HUES6 (cell line): ENCODE data around the gene TLX3.
A peak's percentile ranks its signal among the peaks of the same experiment; 100 is the strongest.

Source experiments
- H3K27ac ChIP-seq: 2 replicates; pipeline ENCODE4 v1.7.0; 2013; ENCODE audit warnings: low read depth, mild to moderate bottlenecking, low read length, inconsistent platforms
- H3K27me3 ChIP-seq: 2 replicates; pipeline ENCODE4 v1.6.1; 2013; ENCODE audit warnings: low read length; ENCODE audit not compliant: control insufficient read depth, insufficient read depth
- H3K36me3 ChIP-seq: 2 replicates; pipeline ENCODE4 v1.6.1; 2013; ENCODE audit warnings: low read length; ENCODE audit not compliant: control insufficient read depth, insufficient read depth
- H3K4me1 ChIP-seq: 2 replicates; pipeline ENCODE4 v1.6.1; 2013; ENCODE audit warnings: low read length; ENCODE audit not compliant: control insufficient read depth, insufficient read depth
- H3K4me3 ChIP-seq: 2 replicates; pipeline ENCODE4 v1.5.1; 2013; ENCODE audit warnings: low read depth, low read length
- H3K9ac ChIP-seq: one replicate; pipeline ENCODE4 v1.6.1; 2013; ENCODE audit warnings: mild to moderate bottlenecking, low read length
- H3K9me3 ChIP-seq: 2 replicates; pipeline ENCODE4 v1.6.1; 2013; ENCODE audit warnings: low read depth, low read length; ENCODE audit not compliant: control insufficient read depth, insufficient read depth

TLX3 gene

DNA sequence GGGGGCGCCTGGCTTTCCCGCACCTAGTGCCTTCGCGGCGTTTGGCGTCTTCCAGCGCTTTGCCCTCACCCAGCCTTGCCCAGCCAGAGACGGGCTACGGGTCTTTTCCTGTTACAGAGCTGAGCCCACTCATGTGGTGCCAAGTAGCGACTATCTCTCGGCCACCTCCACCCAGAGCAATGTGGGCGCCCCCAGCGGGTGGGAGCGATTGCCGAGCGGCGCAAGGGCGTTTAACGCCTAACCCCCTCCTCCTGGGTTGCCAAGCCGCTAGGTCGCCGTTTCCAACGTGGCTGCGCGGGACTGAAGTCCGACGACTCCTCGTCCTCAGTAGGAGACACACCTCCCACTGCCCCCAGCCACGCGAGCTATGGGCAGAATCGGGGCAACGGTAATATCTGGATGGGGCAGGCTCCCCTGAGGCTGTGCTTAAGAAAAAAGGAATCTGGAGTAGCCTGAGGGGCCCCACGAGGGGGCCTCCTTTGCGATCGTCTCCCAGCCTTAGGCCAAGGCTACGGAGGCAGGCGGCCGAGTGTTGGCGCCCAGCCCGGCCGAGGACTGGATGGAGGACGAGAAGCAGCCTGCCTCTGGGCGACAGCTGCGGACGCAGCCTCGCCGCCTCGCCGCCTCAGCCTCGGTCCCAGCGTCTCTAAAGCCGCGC lies 5.8 kb downstream of the TLX3 start:
- no peak overlapping the region for H3K27ac ChIP-seq
- H3K4me1 ChIP-seq: peaks cover 38% of the 10 kb centered on the region
- no peaks in the 10 kb centered on the region for H3K9me3 ChIP-seq
- peaks cover 100% of the 10 kb centered on the region for H3K27me3 ChIP-seq
- no peak overlapping the region for H3K9ac ChIP-seq
- H3K36me3 ChIP-seq: no peaks in the 10 kb centered on the region
- peak overlapping the region; percentile 18; the same call in 1 of the 2 replicates for H3K4me3 ChIP-seq

DNA sequence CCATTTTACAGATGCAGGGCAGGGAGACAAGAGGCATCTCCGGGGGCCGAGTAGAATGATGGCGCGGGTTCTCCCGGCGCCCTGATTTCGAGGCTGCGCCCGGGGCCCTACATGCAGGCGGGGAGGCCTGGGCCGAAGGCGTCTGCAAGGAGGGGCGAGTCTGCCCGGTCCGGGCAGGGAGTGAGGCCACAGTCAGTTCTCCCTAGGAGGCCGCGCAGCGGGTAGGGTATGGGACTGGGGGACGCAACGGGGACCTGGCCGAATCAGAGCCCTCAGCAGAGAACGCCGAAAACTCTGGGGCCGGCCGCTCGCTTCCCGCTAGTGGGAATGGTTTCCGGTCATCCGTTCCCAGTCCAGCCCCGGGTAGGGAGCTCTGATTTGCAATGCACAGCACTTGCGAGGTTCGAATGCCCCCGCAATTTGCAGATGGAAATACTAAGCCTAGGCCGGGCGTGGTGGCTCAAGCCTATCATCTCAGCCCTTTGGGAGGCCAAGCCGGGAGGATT lies 6.4 kb downstream of the TLX3 start:
- Histone ChIP-seq H3K4me3 (peak overlapping the region; percentile 18; the same call in 1 of the 2 replicates), H3K4me1 (peaks cover 38% of the 10 kb centered on the region), H3K9ac (no peak overlapping the region), H3K9me3 (no peaks in the 10 kb centered on the region), H3K36me3 (no peaks in the 10 kb centered on the region), H3K27me3 (peaks cover 100% of the 10 kb centered on the region), H3K27ac (no peak overlapping the region)

DNA sequence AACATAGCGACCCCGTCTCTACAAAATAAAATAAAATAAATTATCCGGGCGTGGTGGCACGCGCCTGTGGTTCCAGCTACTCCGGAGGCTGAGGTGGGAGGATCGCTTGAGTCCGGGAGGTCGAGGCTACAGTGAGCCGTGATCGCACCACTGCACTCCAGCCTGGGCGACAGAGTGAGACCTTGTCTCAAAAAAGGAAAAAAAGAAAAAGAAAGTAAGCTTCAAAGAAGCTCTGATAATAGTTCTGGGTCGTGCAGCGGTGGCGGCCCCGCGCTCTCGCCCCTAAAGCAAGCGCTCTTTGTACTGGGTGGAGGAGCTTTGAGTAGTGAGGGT lies 6.8 kb downstream of the TLX3 start:
- Histone ChIP-seq H3K4me3 (0 out of 2 replicates have a peak overlapping the region, but pooled peaks have one; percentile 18), H3K27me3 (peaks cover 100% of the 10 kb centered on the region), H3K4me1 (peaks cover 34% of the 10 kb centered on the region), H3K36me3 (no peaks in the 10 kb centered on the region), H3K9me3 (no peaks in the 10 kb centered on the region), H3K9ac (no peak overlapping the region), H3K27ac (no peak overlapping the region)

DNA sequence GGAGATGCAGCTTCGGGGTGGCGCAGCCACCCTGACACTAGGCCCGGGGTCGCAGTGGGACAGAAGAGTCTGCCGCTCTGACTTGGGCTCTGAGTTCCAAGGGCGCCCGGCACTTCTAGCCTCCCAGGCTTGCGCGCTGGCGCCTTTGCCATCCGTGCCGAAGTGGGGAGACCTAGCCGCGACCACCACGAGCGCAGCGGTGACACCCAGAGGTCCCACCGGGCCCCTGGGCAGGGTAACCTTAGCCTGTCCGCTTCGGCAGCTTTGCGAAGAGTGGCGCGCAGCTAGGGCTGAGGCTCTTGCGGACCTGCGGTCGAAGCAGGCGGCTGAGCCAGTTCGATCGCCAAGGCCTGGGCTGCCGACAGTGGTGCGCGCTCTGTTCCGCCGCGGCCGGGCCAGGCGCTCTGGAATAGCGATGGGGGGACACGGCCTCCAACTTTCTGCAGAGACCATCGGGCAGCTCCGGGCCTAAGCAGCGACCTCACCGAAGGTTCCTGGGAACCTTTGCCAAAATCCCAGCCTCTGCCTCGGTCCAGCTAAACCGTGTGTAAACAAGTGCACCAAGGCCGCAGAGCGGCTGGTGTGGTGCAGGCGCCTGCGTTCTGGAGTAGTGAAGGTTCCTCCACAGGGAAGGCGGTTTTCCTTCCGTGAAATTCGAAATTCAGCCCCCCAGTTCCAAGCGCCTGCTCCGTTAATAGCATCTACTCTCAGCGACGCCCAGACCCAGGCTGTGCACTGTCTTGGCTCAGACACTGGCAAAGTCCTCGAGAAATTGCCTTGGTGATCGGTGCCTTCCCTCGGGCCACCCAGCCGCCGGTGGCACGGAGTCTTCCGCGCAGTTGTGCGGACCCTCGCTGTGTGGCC lies 7.4 kb downstream of the TLX3 start:
- Histone ChIP-seq H3K36me3 (no peaks in the 10 kb centered on the region), H3K27me3 (peaks cover 100% of the 10 kb centered on the region), H3K4me3 (peak overlapping the region; percentile 25), H3K9ac (no peak overlapping the region), H3K4me1 (peaks cover 30% of the 10 kb centered on the region), H3K27ac (no peak overlapping the region), H3K9me3 (no peaks in the 10 kb centered on the region)

DNA sequence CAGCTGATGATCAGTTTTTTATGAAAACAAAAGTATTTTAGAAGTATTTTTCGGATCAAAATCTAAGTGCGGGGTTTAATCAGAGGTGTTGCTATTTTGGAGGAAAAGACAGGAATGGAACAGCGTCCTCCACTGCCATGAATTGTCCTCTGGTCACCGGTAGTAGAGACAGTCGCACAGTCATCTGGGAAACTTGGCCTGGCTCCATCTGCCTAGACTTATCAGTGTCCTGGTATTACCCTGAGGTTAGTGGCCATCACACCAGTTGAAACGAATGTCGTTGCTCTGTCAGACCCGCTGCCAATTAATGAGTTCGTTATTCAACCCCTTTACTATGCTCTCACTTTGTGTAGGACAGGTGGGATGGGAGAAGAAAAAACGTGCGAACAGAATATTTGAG lies 8.2 kb downstream of the TLX3 start:
- Histone ChIP-seq H3K27me3 (peaks cover 100% of the 10 kb centered on the region), H3K4me1 (peaks cover 28% of the 10 kb centered on the region), H3K4me3 (no peak overlapping the region)

DNA sequence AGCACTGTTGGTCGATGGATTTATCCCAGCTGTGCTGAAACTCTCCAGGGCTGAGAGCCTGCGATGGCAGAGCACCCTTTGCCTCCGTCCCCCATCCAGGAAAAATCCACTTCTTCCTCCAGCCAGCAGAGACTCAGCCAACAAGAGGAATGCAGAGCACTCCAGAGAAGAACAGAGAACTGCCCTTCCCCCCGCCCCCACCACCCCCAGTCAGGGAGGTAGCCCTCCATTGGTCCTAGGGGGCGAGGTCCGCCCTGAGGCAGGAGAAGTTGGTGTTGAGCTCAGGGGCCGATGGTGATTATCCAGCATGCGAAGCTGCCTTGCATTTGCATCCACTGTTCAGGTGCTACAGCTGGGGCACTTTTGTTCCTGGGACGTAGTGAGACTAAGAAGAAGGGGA lies 9.0 kb downstream of the TLX3 start:
- peaks cover 100% of the 10 kb centered on the region for H3K27me3 ChIP-seq
- no peaks in the 10 kb centered on the region for H3K9me3 ChIP-seq
- peaks cover 24% of the 10 kb centered on the region for H3K4me1 ChIP-seq
- no peak overlapping the region for H3K9ac ChIP-seq
- H3K27ac ChIP-seq: no peak overlapping the region
- no peak overlapping the region for H3K4me3 ChIP-seq
- H3K36me3 ChIP-seq: no peaks in the 10 kb centered on the region

More for the DNA sequence above, 8.2 kb downstream of the TLX3 start:
- Histone ChIP-seq H3K27ac (no peak overlapping the region), H3K9me3 (no peaks in the 10 kb centered on the region), H3K36me3 (no peaks in the 10 kb centered on the region), H3K9ac (no peak overlapping the region)

DNA sequence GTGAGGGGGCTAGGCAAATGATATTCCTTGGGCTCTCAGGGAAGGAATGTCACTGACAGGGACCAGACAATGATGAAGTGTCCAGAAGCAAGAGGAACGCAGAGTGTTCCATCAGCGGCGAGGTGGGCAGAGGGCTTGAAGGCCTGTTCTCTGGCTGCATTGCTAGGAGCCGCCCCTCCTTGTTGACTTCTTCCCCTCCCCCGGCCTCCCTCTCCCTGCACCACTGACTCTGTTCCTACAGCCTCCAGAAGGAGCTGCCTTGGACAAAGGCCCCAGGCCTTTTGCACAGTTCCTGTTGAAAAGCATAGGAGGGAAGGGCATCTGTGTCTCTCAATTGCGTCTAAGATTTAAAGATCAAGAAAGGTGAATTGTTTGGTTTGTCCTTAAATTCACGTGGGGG lies 12.4 kb downstream of the TLX3 start:
- Histone ChIP-seq H3K27ac (no peak overlapping the region), H3K9me3 (no peaks in the 10 kb centered on the region), H3K4me3 (no peak overlapping the region), H3K9ac (no peak overlapping the region), H3K27me3 (peaks cover 99% of the 10 kb centered on the region), H3K36me3 (no peaks in the 10 kb centered on the region), H3K4me1 (peaks cover 8% of the 10 kb centered on the region)

DNA sequence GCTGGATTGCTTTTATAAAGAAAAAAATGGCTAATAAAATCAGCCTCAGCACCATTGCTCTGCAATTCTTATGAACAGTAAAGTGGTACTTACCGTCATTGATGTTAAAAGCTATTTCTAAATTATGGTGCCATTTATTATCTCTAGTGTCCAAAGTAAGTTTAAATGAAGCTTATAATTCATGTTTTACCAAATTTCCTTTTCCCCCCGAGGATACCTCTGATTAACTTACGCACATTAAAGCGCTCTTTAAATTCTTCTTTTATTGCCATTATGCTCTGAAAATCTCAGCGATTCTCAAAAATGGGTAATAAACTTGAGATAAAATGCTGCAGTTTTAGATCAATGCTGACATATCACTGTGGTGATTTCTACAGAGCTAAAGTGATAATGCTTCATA lies 13.5 kb downstream of the TLX3 start:
- Histone ChIP-seq H3K4me1 (peaks cover 4% of the 10 kb centered on the region), H3K4me3 (no peak overlapping the region), H3K27ac (no peak overlapping the region), H3K27me3 (peaks cover 99% of the 10 kb centered on the region), H3K36me3 (no peaks in the 10 kb centered on the region), H3K9ac (no peak overlapping the region), H3K9me3 (no peaks in the 10 kb centered on the region)

DNA sequence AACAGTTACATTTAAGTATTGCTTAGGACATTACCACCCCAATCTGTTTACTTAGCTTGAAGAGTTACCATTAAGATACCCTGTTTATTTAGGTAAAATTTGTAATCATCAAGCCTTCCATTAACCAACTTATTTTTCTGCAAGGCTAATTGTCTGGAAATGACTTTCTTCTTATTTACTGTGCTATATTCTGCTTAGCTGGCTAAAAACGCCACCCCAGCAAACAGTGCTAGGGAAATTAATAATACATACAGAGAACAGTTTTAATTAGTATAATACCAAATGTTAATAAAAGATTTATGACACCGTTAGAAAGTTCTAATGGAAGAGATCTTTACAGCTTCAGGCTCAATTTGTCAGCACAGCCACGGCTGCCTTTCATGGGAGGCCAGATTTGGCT lies 14.0 kb downstream of the TLX3 start:
- Histone ChIP-seq H3K36me3 (no peaks in the 10 kb centered on the region), H3K27ac (no peak overlapping the region), H3K9me3 (no peaks in the 10 kb centered on the region), H3K27me3 (peaks cover 99% of the 10 kb centered on the region), H3K4me3 (no peak overlapping the region), H3K4me1 (no peaks in the 10 kb centered on the region), H3K9ac (no peak overlapping the region)

DNA sequence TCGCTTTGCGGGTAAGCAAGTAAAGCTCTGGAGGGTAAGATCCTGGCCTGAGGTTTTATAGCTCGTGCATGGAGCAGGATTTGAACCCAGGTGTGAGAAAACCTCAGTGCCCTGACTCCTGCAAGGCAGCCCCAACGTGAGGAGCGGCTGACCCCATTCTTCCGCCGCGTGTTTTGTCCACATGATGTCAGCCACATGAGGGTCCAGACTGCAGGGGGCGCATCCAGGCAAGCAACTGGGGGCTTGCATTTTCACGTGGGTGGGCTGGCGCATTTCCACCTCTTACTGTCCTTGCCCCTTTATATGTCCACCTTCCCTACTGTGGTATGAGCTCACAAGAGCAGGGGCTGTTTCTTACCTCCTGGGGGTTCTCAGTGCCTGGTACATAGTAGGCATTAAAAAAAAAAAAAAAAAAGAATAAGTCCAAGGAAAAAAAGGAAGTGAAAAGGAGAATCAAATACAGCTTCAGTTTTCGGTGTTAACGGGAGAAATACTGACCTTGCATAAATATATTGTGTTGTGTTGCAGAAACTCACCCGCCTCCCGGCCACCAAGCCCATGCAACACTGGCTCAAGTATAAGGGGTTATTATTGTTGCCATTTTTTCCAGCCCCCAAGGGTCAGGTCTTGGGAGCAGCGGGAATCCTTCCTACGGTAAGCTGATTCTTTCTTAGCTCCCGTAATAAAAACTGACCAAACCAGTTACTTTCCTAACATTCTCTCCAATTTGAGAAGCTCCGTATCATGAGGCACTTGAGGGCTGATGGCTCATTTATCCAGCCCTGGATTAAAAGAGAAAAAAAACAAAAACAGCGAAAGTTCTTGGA lies 15.0 kb downstream of the TLX3 start:
- Histone ChIP-seq H3K36me3 (no peaks in the 10 kb centered on the region), H3K27me3 (peaks cover 99% of the 10 kb centered on the region), H3K9ac (no peak overlapping the region), H3K4me1 (no peaks in the 10 kb centered on the region), H3K9me3 (no peaks in the 10 kb centered on the region), H3K4me3 (no peak overlapping the region), H3K27ac (no peak overlapping the region)
